ENCODE results near the gene CCNYL1.

The CCNYL1 gene

DNA sequence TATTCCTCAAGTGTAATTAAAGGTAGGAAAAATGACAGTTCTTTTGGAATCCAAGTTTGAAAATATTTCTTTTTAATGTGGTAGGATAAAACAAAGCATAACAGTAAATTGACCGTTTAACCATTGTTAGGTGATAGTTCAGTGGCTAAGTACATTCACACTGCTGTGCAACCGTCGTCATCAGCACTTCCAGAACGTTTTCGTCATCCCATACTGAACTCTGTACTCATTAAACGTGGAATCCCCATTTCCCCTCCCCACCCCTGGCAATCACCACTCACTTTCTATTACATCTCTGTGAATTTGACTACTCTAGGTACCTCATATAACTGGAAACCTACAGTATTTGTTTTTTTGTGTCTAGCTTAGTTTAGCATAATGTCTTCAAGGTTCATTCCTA lies 91.2 kb downstream of the CCNYL1 start:
- TF ChIP-seq, protein P1, sequence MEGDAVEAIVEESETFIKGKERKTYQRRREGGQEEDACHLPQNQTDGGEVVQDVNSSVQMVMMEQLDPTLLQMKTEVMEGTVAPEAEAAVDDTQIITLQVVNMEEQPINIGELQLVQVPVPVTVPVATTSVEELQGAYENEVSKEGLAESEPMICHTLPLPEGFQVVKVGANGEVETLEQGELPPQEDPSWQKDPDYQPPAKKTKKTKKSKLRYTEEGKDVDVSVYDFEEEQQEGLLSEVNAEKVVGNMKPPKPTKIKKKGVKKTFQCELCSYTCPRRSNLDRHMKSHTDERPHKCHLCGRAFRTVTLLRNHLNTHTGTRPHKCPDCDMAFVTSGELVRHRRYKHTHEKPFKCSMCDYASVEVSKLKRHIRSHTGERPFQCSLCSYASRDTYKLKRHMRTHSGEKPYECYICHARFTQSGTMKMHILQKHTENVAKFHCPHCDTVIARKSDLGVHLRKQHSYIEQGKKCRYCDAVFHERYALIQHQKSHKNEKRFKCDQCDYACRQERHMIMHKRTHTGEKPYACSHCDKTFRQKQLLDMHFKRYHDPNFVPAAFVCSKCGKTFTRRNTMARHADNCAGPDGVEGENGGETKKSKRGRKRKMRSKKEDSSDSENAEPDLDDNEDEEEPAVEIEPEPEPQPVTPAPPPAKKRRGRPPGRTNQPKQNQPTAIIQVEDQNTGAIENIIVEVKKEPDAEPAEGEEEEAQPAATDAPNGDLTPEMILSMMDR (conservative IDR thresholded peaks at IDR 0.05; ENCODE audit: control insufficient read depth, insufficient read depth, low read depth, low read length) = no peak
- DNase-seq (ENCODE audit: low read depth) = no peak
- H3K4me3 ChIP-seq (ENCODE audit: control insufficient read depth, low read depth, low read length) = no peak overlapping the region
